Measurements from ENCODE around the gene TRIO. TPM values are rescaled to one million over a fixed set of nuclear protein-coding genes. Genes with fewer than 3 reads are reported as not detected.

TRIO gene
- total RNA-seq, 1 donor from 2014 or later: 186 TPM

Other genes starting within 250 kb of the TRIO start
- gene DNAH5, start 198.7 kb upstream of the TRIO start, total RNA-seq: 0.20 TPM

Measured in skin of body (tissue), 1 donor.